ENCODE measurements around the gene SLC25A28.
A peak's percentile ranks its signal among the peaks of the same experiment; 100 is the strongest.

SLC25A28 gene

DNA sequence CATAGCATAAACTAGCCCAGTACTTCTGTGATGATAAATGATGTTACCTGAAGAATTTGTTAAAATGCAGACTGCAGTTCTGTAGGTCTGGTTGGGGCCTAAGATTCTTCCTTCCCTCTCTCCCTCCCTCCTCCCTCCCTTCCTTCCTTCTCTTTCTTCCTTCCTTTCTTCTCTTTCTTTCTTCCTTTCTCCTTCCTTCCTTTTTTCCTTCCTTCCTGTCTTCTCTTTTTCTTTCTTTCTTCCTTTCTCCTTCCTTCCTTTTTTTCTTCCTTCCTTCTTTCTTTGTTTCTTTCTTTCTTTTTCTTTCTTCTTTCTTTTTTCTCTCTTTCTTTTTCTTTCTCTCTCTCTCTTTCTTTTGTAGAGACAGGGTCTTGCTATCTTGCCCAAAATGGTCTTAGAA is 3.7 kb upstream of the SLC25A28 start:
- Histone ChIP-seq H3K9me3 (ENCODE audit: insufficient read depth, low read length) (no peaks in the 10 kb centered on the region), H3K36me3 (ENCODE audit: insufficient read depth, insufficient read length, low read length) (no peaks in the 10 kb centered on the region), H3K9ac (ENCODE audit: insufficient read length, low read depth) (no peak overlapping the region), H3K27me3 (ENCODE audit: insufficient read depth, insufficient read length) (no peaks in the 10 kb centered on the region), H3K4me1 (ENCODE audit: insufficient read depth, insufficient read length) (no peaks in the 10 kb centered on the region), H3K4me3 (ENCODE audit: insufficient read length, low read depth) (no peak overlapping the region)
- no peak for DNase-seq (ENCODE audit: low read depth, low spot score)
- TF ChIP-seq ZNF274 (IDR thresholded peaks at IDR 0.05; ENCODE audit: low read depth, low read length) (no peak), YY1 (IDR thresholded peaks at IDR 0.05; ENCODE audit: insufficient read depth, insufficient read length) (no peak), SUZ12 (IDR thresholded peaks at IDR 0.05; ENCODE audit: extremely low read depth, insufficient read depth, insufficient read length) (no peak)

DNA sequence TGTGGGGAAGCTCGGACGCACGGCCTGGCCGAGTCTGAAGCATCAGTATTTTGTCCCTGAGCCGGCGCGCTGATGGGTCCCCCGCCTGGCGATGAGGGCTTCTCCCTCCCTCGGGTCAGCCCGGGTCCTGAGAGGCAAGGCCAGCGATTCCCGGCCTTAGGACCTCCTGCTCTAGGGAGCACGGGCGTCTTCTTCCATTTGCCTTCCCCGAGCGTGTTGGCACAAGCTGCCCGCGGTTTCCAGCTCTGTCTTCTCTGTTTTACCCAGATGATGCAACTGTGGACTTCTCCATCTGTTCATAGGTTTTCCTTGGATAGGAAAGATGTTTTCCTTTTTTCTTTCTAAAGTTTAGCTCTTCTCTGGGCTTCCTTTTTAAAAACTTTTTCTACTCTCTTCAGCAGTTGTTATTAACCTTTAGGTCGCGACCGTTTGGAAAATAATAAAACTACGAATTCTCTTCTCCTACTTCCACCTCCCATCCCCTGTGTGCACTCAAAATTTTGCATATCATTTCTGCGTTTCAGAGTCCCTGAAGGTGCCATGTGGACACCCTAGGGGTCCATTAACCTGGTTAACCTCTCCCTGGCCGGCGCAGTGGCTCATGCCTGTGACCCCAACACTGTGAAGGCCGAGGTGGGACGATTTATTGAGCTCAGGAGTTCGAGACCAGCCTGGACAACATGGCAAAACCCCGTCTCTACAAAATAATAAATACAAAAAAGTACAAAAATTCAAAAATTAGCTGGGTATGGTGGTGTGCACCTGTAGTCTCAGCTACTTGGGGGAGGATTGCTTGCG is 1.4 kb upstream of the SLC25A28 start:
- TF ChIP-seq SUZ12 (IDR thresholded peaks at IDR 0.05; ENCODE audit: extremely low read depth, insufficient read depth, insufficient read length) (no peak), YY1 (IDR thresholded peaks at IDR 0.05; ENCODE audit: insufficient read depth, insufficient read length) (no peak), ZNF274 (IDR thresholded peaks at IDR 0.05; ENCODE audit: low read depth, low read length) (no peak)
- H3K9me3 ChIP-seq (ENCODE audit: insufficient read depth, low read length), result no peaks in the 10 kb centered on the region
- DNase-seq (ENCODE audit: low read depth, low spot score), result no peak
- H3K36me3 ChIP-seq (ENCODE audit: insufficient read depth, insufficient read length, low read length), result no peaks in the 10 kb centered on the region
- H3K4me3 ChIP-seq (ENCODE audit: insufficient read length, low read depth), result peak overlapping the region; percentile 68
- no peaks in the 10 kb centered on the region for H3K27me3 ChIP-seq (ENCODE audit: insufficient read depth, insufficient read length)
- no peaks in the 10 kb centered on the region for H3K4me1 ChIP-seq (ENCODE audit: insufficient read depth, insufficient read length)
- H3K9ac ChIP-seq (ENCODE audit: insufficient read length, low read depth), result peak overlapping the region; percentile 84

DNA sequence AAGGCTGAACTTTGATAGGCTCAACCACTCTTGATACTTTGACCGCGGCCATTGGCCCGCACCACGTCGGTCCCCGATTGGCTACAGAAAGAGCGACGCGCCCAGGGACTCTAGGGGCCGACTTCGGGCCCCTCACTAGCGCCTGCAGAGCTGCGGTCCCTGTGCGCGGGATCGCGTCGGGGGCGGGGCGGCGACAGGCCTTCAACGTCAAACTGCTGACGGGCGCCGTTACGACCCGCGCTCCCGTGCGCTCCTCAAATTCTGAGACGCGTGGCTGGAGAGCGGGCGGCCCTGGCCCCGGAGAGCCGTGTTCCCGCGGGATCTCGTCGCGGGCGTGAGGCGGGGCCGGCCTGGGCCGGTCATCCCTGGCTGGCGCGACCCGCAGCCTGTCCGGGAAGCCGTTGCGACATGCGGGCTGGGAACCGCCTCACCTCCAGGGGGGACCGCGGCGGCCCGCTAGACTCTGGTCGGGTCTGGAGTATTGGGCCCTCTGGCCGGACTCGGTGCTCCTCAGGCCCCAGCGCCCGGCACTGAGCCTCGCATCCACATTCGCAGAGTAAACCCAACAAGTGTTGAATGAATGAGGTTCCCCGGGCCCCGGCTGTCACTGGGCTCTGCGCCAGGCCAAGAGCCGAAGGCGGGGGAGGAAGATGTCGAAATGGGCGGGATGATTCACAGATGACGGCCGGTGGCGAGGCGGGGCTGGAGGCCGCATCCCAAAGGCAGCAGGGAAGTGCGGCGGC is 643 bp upstream of the SLC25A28 start:
- Histone ChIP-seq H3K36me3 (ENCODE audit: insufficient read depth, insufficient read length, low read length) (no peaks in the 10 kb centered on the region), H3K9ac (ENCODE audit: insufficient read length, low read depth) (peak overlapping the region; percentile 84), H3K27me3 (ENCODE audit: insufficient read depth, insufficient read length) (no peaks in the 10 kb centered on the region), H3K9me3 (ENCODE audit: insufficient read depth, low read length) (no peaks in the 10 kb centered on the region), H3K4me1 (ENCODE audit: insufficient read depth, insufficient read length) (no peaks in the 10 kb centered on the region), H3K4me3 (ENCODE audit: insufficient read length, low read depth) (peak overlapping the region; percentile 68)
- no peak for TF ChIP-seq YY1 (IDR thresholded peaks at IDR 0.05; ENCODE audit: insufficient read depth, insufficient read length)
- no peak for TF ChIP-seq ZNF274 (IDR thresholded peaks at IDR 0.05; ENCODE audit: low read depth, low read length)
- no peak for TF ChIP-seq SUZ12 (IDR thresholded peaks at IDR 0.05; ENCODE audit: extremely low read depth, insufficient read depth, insufficient read length)
- DNase-seq (ENCODE audit: low read depth, low spot score), result peak; percentile 97

DNA sequence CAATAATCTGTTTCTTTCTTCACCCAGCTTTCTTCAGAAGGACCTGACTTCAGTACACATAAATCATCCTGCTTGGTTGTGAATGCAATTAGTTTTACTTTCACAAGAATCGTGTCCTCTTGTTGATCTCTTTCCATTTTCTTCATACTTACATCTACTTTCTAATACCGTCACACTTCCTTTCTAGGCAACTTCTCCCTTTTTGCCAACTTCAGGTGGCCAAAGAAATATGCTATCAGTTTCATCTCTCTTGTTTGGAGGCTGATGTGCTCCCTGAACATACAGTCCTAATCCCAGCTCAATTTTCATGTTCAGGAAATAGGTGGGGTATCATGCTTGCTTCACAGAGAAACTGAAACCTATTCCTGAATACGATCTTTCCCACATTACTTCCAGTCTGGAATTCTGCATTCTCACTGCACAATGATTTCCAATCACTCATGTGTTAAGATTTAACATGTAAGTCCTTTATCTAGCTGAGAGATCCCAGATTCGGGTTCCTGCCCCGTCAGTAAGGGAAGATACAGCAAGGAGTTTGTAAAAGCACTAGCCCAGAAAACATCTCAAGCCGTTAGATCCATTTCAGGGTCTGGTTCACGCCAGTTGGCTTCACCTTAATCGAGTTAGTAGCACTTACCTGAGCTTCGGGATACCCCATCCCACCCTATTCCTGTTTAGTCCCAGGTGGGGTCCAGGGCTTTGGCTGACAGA is 994 bp downstream of the SLC25A28 start:
- Histone ChIP-seq H3K9ac (ENCODE audit: insufficient read length, low read depth) (peak overlapping the region; percentile 88), H3K27me3 (ENCODE audit: insufficient read depth, insufficient read length) (no peaks in the 10 kb centered on the region), H3K4me3 (ENCODE audit: insufficient read length, low read depth) (peak overlapping the region; percentile 89), H3K4me1 (ENCODE audit: insufficient read depth, insufficient read length) (no peaks in the 10 kb centered on the region), H3K9me3 (ENCODE audit: insufficient read depth, low read length) (no peaks in the 10 kb centered on the region), H3K36me3 (ENCODE audit: insufficient read depth, insufficient read length, low read length) (no peaks in the 10 kb centered on the region)
- TF ChIP-seq YY1 (IDR thresholded peaks at IDR 0.05; ENCODE audit: insufficient read depth, insufficient read length), result no peak
- TF ChIP-seq SUZ12 (IDR thresholded peaks at IDR 0.05; ENCODE audit: extremely low read depth, insufficient read depth, insufficient read length), result no peak
- TF ChIP-seq ZNF274 (IDR thresholded peaks at IDR 0.05; ENCODE audit: low read depth, low read length), result no peak
- no peak for DNase-seq (ENCODE audit: low read depth, low spot score)

DNA sequence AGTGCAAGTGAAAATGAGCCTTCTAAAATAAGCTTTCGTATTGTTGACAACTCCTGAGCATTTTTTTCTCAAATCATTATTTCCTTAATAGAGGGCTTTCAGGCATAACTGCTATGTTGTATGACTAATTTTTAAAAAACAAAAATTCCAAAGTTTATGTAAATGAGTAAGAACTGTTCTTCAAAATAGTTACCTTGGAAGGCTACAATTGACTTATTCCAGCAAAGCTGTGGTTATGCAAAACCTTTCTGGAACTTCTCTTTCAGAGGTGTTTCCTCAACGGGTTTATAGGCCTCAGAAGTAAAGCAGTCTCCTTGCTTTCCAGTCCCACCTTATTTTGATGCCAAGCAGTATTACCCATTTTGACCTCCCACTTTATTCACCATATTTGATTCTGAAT is 2.5 kb downstream of the SLC25A28 start:
- H3K4me3 ChIP-seq (ENCODE audit: insufficient read length, low read depth), result no peak overlapping the region
- DNase-seq (ENCODE audit: low read depth, low spot score), result no peak
- no peaks in the 10 kb centered on the region for H3K9me3 ChIP-seq (ENCODE audit: insufficient read depth, low read length)
- peaks cover 10% of the 10 kb centered on the region for H3K36me3 ChIP-seq (ENCODE audit: insufficient read depth, insufficient read length, low read length)
- no peaks in the 10 kb centered on the region for H3K27me3 ChIP-seq (ENCODE audit: insufficient read depth, insufficient read length)
- H3K4me1 ChIP-seq (ENCODE audit: insufficient read depth, insufficient read length), result no peaks in the 10 kb centered on the region
- no peak overlapping the region for H3K9ac ChIP-seq (ENCODE audit: insufficient read length, low read depth)
- TF ChIP-seq YY1 (IDR thresholded peaks at IDR 0.05; ENCODE audit: insufficient read depth, insufficient read length) (no peak), ZNF274 (IDR thresholded peaks at IDR 0.05; ENCODE audit: low read depth, low read length) (no peak), SUZ12 (IDR thresholded peaks at IDR 0.05; ENCODE audit: extremely low read depth, insufficient read depth, insufficient read length) (no peak)

DNA sequence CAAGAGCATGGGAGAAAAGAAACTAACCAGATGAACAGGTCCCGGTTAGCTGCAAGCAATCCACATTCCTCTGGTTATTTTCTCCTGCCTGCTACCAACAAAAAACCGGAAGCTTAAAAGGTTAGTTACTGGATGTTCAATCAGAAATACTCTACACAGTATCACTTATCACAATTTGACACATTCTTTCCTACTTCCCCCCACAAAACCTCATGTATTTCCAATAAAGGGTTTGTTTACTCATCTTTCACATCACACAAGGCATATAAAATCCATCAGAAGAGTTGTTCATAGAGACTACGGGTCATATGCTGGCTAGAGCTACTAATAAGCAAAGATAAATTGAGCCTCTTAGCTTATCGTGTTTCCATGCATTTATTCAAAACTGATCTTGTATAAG is 4.8 kb downstream of the SLC25A28 start:
- no peak overlapping the region for H3K9ac ChIP-seq (ENCODE audit: insufficient read length, low read depth)
- H3K4me1 ChIP-seq (ENCODE audit: insufficient read depth, insufficient read length), result no peaks in the 10 kb centered on the region
- H3K27me3 ChIP-seq (ENCODE audit: insufficient read depth, insufficient read length), result no peaks in the 10 kb centered on the region
- H3K9me3 ChIP-seq (ENCODE audit: insufficient read depth, low read length), result no peaks in the 10 kb centered on the region
- DNase-seq (ENCODE audit: low read depth, low spot score), result no peak
- TF ChIP-seq ZNF274 (IDR thresholded peaks at IDR 0.05; ENCODE audit: low read depth, low read length), result no peak
- no peak for TF ChIP-seq YY1 (IDR thresholded peaks at IDR 0.05; ENCODE audit: insufficient read depth, insufficient read length)
- TF ChIP-seq SUZ12 (IDR thresholded peaks at IDR 0.05; ENCODE audit: extremely low read depth, insufficient read depth, insufficient read length), result no peak
- H3K4me3 ChIP-seq (ENCODE audit: insufficient read length, low read depth), result no peak overlapping the region
- peaks cover 24% of the 10 kb centered on the region for H3K36me3 ChIP-seq (ENCODE audit: insufficient read depth, insufficient read length, low read length)

All from NT2/D1 (cell line).